OCI-M1 (cell line): ENCODE measurements around the gene OIP5.
"Not testable (repeated sequence)": the region's sequence is repeated elsewhere in the genome, so short reads cannot be mapped to it uniquely, and the experiment has no call there.

Experiments used
- DNase-seq: peaks from one replicate; lab custom pipeline; 2025; lab: John Stamatoyannopoulos, UW

Gene OIP5

DNA sequence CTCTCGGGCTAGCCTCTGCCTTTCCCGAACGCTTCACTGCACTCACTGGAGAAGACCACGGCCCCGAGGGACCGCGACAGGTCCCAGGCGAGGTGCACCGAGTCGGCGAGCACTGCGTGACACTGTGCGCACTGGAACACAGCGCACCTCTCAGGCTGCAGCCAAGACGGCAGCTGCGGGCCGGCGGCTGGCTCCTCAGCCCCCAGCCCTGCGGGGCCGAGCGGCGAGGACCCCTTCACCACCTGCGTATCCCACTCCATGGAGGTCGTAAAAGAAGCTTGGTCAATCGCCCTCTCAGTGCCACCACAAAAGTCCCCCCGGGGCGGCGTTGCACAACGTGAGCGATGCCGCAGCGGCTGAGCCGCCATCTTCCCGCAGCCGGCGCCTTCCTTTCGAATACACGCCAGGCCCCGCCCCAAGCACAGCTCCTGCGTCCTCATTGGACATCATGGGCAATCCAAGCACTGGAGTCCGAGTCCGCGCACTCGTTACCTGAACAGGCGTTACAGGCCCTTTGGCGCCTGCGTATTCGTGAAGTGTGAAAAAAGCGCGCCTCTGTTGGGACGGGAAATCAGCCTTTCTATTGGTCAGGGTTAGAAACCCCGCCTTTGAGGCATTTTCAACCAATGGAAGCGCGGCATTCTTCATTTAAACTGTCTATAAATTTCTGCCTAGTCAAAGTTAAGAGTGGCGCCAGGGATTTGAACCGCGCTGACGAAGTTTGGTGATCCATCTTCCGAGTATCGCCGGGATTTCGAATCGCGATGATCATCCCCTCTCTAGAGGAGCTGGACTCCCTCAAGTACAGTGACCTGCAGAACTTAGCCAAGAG is at the start of gene OIP5, which contains the start of gene NUSAP1:
OIP5 (minus strand) TSS at position 398 of the 832 bp plus-strand sequence; CDS start at position 368, 30 bp downstream.
NUSAP1 (plus strand) TSS at position 688 of the 832 bp plus-strand sequence; CDS start at position 765, 77 bp downstream.
- DNase-seq: peak; percentile 99

DNA sequence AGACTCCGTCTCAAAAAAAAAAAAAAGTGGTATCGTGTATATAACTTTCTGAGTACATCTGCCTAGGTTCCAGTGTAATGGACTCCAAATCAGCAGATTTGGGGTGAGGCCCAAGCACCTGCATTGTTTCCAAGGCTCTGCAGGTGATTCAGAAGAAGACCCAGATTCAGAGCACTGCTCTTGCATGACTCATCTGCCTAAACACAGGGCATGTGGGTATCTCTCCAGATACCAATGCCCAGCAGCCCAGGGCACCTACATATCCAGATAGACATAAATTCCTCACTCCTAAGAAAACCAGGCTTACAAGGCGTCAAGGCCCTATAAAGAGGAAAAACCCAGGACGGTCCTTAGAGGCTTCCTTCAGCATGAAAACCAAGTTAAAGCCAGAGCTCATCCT is 45.6 kb upstream of the OIP5 start:
- DNase-seq: no peak

DNA sequence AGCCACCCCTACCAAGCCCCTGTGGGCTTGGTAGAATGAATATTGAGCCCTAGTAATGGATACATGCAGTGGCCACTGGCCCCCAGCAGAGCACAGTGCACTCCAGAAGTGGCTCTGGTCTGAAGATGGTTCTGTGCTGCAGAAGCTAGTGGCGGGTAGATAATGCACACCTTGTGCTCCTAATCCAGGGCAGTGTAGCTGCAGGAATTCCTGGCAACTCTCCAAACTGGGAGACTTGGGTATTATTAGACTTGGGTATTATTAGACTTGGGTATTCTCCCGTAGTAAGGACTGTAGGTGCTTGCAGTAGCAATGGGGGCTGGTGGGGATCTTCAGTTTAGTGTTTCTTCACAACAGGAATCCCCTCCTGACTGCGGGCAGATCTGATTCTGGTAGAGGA is 35.0 kb upstream of the OIP5 start:
- no peak for DNase-seq

DNA sequence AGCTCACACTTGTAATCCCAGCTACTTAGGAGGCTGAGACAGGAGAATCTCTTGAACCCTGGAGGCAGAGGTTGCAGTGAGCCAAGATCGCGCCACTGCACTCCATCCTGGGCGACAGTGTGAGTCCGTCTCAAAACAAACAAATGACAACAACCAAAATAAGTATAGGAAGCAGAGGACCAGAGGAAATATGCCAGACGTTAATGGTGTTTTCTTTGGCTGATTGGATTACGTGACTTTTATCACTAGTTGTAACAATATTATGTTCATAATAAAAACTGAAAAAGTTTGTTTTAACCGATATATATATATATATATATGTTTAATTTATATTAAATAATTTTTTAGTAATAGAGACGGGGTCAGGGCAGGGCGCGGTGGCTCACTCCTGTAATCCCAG is 22.0 kb upstream of the OIP5 start:
- no peak for DNase-seq

DNA sequence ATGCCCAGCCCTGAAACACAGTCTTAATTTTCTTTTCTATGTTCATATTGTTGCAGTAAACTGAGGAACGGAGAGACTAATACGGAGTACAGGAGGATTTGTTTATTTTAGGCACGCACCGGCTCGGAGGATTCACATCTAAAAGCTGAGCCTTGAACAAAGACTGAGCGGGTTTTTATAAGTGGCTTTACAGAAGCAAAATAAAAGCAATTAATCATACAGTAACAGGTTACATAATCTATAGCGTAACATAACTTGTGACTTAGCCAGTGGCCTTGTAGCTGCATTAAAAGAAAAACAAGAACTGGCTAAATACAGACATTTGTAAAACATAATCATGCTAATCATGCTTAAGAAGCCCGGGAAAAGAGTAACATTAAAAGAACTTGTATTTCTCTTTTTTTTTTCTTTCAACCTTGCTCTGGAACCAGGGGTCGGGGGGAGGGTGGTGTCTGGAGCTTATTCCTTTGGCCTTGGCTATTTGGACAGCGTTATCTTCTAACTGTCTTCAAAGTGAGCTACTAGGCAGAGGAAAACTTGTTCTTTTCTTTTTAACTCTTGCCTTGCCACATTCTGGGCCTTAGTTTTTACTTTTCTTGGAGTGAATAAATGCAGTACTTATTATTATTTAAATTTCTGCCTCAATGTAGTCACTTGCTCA is 17.8 kb upstream of the OIP5 start:
- no peak for DNase-seq

DNA sequence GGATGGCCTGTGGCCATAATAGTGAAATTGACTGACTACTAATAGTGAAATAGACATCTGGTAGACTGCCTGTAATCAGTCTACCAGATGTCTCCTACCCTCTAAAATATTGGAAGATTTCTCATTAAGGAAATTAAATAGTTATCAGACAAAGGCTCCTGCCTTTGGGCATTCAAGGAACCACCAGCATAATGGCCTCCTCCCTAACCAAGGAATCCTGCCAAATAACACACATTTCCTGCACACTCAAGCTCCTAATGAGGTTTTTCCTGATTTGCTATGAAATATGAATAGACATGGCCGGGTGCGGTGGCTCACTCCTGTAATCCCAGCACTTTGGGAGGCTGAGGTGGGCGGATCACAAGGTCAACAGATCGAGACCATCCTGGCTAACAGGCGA is 14.8 kb upstream of the OIP5 start:
- DNase-seq: no peak

DNA sequence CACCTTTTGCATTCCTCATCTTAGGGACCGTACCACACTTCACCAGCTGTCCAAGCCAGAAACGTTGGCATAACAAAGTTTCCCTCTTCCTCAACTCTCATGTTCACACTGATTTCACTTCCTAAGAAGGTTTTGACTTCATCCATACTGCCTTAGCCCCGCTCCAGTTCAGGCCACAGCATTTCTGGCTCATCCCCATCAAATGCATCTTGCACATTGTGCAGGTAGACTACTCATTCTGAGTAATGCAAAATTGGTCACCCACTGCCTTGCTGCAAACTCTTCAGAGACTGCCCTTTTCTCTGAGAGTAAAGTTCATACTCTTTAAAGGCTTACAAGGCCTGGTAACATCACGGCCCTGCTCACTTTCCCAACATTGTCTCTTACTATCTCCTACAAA is 9.1 kb upstream of the OIP5 start:
- DNase-seq: no peak

DNA sequence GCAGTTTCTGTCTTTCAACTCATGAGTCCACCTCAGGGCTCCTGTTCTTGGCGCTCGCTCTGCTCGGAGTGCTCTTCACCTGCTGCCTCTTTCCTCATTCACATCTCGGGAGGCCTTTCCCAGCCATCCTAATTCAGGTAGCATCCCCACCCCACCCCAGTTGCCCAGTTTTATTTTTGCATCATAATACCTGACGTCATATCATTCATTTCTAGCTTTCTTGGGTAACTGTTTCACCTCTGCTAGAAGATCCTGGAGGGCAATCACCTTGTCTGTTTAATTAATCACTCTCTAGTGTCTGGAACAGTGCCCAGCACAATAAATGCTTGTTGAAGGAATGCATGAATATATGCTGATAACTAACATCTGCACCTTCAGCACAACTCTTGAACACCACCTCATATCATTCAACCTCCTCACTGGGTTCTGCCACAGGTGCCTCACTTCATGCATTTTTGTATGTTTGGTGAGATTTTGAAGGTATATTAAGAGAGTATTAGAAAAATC is 7.9 kb upstream of the OIP5 start:
- DNase-seq: no peak

DNA sequence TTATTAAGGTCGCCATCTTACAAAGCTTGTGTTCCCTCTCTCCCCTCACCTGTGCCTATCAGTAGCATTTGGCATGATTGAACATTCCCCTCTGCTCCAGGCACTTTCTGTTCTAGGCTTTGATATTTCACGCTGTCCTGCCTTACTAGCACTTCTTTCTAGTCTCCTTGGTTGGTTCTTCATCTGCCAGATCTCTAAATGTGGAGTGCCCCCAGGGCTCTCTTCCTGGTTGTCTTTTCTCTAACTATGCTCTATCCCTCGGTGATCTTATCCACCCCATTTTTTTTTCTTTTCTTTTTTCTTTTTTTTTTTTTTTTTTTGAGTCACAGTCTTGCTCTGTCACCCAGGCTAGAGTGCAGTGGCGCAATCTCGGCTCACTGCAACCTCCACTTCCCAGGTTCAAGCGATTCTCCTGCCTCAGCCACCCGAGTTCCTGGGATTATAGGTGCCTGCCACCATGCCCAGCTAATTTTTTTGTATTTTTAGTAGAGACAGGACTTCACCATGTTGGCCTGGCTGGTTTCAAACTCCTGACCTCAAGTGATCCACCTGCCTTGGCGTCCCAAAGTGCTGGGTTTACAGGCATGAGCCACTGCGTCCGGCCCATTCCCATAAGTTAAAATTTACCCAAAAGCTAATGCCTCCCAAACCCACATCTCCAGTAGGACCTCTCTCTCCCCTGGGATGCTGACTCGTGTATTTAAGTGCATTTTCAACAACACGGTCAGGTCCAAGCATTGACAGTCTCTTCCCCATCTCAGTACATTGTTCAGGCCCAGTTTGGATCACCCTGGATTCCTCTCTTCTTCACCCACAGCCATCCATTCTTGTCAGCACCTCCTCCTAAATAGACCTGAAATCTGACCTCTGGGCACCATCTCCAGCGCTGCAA is 5.5 kb upstream of the OIP5 start:
- no peak for DNase-seq

DNA sequence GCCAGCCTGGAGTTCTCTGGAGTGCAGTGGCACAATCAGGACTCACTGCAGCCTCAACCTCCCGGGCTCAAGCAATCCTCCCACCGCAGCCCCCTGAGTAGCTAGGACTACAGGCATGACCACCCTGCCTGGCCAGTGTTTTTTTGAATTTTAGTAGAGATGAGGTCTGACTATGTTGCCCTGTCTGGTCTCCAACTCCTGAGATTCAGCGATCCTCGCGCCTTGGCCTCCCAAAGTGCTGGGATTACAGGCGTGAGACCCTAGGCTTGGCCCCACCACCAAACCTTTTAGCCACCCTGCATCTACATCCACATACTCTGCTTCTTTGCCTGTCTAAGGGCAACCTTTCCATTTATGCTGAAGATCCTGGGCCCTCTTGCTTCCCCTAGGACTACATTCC is 4.7 kb upstream of the OIP5 start:
- no peak for DNase-seq

DNA sequence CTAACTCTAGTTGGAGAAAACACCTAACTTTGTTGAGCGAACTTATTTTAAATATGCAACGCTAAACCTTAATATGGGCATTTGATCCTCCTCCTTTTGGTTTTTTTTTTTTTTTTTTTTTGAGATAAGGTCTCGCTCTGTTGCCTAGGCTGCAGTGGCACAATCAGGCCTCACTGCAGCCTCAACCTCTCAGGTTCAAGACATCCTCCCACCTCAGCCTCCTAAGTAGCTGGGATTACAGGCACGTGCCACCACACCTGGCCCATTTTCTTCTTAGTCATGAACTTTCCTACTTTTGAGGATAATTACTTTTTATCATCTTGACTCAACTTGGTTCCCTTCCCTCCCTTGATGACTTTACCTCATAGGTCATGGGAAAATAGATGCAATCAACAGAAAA is 4.2 kb upstream of the OIP5 start:
- DNase-seq: peak; percentile 18

DNA sequence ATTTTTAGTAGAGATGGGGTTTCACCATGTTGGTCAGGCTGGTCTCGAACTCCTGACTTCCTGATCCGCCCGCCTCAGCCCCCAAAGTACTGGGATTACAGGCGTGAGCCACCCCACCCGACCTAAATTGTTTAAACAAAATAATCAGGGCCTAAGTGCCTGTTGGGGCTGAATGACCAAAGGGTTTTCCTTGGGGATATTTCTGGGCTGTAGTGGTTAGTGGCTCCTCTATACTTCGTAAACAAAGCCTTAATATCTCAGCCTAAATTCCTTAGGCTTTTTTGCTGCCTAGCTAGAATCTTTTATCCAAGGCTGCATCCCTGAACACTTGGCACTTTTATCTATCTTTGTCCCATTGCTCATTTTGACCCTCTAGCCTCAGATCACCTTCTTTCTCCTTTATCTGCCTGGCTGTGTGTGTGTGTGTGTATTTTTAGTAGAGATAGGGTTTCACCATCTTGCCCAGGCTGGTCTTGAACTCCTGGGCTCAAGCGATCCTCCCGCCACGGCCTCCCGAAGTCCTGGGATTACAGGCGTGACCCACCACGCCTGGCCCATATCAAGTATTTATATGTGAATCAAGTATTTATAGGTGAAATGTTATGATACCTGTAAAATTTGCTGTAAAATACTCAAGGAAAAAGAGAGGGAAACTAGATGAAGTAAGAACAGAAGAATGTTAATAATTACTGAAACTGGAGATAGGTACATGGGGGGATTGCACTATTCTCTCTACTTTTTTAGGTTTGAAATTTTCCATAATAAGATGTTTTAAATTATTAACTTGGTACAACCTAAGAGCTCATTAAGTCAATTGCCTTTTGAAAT is 2.1 kb upstream of the OIP5 start:
- DNase-seq: peak; percentile 52

DNA sequence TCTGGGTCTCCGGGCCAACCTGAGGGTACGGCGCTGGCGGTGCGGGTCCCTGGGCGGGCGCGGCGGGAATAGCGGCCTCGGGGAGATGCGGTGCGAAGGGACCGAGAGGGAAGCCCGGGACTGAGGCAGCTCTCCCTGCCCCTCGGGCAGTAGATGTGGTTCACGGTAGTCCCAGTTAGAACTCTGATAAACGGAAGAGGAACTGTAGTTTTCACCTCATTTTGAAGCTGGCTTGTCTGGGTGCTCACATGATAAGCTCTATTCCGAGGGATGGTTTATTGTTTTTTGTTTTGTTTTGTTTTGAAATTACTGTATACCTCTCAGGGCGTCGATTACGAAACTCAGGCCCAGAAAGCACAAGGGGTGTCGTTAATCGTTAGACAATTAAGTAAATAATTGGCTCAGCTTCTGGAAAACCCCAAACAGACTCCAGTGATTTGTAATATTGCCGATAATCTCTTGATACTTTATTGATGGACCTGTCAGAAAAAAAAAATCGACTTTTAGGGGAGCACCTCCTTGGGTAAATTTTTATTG is 703 bp upstream of the OIP5 start:
- peak; percentile 90 for DNase-seq

DNA sequence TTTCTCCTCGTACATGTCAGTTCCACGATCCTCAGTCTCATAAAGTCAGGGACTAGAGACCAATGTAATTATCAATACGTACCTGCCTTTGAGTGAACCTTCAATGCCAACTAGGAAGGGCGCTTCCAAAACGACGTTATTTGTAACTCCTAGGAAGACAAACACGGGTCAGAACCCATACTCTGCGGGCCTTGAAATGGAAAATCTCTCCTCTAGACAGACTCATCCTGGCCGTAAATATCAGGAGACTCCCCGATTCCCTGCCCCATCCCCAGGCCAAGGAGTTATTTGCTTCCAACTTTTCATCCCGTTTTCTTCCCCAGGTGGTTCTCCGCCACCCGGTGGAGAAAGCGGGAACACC is 578 bp downstream of the OIP5 start:
- DNase-seq: no peak

DNA sequence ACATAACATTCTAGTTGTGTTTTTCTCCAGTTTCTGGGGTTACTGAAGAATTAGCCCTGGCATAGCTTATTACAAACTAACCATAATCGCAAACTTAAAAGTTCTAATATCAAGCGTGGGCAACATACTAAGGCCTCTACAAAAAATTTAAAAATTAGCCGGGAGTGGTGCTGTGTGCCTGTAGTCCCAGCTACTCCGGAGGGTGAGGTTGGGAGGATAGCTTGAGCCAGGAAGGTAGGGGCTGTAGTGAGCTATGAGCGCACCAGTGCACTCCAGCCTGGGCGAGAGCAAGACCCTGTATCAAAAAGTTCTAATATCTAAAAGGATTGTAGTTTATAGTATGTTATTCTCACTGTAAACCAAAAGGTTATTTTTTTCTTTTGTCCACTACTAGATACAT is 1.1 kb downstream of the OIP5 start:
- DNase-seq: no peak

DNA sequence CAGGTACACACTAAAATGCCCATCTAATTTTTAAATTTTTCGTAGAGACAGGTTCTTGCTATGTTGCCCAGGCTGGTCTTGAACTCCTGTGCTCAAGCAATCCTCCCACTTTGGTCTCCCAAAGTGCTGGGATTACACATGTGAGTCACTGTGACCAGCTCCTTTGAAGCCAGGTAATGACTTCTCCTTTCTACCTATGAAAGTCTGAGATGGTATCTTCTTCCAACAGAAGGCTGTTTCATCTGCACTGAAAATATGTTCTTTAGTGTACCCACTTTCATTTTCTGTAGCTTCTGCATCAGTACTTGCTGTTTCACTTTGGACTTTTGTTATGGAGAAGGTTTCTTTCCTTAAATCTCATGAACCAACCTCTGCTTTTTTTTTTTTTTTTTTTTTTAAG is 8.8 kb downstream of the OIP5 start:
- DNase-seq: peak; percentile 5

DNA sequence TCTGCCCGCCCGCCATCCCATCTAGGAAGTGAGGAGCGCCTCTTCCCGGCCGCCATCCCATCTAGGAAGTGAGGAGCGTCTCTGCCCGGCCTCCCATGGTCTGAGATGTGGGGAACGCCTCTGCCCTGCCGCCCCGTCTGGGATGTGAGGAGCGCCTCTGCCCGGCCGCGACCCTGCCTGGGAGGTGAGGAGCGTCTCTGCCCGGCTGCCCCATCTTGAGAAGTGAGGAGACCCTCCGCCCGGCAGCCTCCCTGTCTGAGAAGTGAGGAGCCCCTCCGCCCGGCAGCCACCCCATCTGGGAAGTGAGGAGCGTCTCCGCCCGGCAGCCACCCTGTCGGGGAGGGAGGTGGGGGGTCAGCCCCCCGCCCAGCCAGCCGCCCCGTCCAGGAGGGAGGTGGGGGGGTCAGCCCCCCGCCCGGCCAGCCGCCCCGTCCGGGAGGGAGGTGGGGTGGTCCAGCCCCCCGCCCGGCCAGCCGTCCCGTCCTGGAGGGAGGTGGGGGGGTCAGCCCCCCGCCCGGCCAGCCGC is 11.5 kb downstream of the OIP5 start:
- not testable (repeated sequence) for DNase-seq

DNA sequence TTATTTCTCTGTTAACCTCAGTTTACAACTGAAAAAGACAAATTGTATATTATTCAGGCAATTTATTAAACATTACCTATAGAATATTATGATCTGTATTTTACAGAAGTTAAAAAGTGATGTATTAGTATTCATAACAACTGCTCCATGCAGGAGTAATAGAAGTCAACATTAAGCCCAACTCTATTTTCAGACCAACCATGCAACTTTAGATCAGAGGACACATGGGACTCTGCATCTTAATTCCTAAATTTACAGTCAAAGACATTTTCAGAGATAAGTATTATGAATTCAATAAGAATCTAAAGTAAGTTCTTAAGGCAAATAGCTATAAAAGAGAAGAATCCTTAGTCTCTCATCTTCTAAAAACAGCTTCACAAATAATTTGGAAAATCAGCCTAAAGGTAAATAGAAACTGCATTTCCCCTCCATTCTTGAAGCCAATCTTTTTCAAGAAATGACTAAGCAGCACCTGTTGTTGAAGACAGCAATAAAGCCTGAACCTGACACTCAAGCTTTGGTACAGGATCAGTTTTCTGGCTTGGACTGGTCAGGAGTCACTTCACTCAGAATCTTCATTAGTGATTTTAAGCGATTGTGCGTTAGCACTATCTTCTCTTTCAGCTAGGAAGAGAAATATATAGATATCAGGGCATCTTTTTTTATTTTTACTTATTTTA is 23.0 kb downstream of the OIP5 start:
- no peak for DNase-seq

DNA sequence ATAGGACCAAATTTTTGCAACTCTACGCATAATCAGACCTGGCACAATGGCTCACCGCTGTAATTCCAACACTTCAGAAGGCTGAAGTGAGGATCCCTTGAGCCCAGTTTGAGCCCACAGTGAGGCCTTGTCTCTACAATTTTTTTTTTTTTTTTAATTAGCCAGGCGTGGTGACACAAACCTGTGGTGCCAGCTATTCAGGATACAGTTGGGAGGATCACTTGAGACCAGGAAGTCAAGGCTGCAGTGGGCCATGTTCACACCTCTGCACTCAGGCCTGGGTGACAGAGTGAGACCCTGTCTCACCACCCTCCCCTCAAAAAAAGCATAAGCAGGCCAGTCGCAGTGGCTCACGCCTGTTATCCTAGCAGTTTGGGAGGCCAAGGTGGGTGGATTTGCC is 24.7 kb downstream of the OIP5 start:
- no peak for DNase-seq

DNA sequence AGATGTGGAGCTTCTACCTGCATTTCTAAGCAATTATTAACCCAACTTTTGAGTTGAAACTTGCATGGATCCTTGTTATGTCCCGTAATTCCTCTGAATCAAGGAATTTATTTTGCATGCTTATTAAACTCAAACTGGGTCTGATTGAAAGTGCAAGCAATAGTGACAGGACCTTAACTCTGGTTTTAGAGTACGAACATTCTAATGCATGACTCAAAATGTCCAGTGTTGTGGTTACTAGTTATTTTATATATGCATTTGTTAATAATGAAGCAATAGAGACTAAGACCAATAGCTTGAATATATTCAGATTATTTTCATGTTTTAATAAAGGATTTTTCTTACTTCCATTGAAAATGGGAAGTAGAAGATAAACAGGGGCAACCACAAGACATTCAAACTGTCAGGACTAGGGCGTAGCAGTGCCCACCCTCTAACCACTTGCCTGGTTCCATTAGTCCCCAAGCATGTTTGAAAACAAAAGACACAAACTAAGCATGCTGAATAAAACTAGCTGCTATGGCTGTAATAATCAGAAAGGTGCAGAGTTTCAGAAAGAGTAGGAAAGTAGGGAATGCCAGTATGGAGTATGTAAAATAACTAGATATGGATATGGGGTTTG is 28.1 kb downstream of the OIP5 start:
- peak; percentile 77 for DNase-seq
